ENCODE results near the gene TRHDE. TPM values are rescaled to one million over a fixed set of nuclear protein-coding genes. Genes with fewer than 3 reads are reported as not detected.

TRHDE gene
- total RNA-seq, 2 experiments from 2014 or later: not detected

DNA sequence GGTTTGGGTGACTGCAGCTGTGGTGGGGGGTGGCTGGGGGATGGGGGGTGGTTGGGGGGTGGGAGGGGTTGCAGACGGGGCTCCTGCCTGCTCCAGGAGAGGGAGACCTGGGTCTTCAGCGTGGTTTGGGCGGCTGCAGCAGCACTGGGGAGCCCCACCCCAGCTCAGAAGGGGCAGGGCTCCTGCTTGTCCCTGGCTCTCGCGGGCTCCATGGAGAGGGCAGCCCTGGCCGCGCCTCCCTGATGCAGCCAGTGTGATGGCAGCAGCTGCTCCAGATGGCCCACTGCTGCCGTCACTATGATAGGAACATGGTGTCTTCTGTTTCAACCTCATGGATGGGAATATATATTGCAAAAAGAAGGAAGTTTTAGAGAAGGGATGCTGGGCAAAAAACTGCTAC is 22.9 kb downstream of the TRHDE start:
- DNase-seq (no peak), ATAC-seq (no peak)
- POLR2A ChIA-PET: no interaction called here
- no peaks in the 10 kb centered on the region for H3K4me1 Mint-ChIP-seq
- H3K9me3 Mint-ChIP-seq (ENCODE audit: low read depth): no peaks in the 10 kb centered on the region
- no peak overlapping the region for H3K27ac Mint-ChIP-seq
- no peaks in the 10 kb centered on the region for H3K27me3 Mint-ChIP-seq
- H3K4me3 Mint-ChIP-seq: no peak overlapping the region
- intact Hi-C loops (cut with DNase I, micrococcal nuclease): no loop called here
- CTCF ChIA-PET: no interaction called here
- H3K36me3 Mint-ChIP-seq (ENCODE audit: low read depth): no peaks in the 10 kb centered on the region

DNA sequence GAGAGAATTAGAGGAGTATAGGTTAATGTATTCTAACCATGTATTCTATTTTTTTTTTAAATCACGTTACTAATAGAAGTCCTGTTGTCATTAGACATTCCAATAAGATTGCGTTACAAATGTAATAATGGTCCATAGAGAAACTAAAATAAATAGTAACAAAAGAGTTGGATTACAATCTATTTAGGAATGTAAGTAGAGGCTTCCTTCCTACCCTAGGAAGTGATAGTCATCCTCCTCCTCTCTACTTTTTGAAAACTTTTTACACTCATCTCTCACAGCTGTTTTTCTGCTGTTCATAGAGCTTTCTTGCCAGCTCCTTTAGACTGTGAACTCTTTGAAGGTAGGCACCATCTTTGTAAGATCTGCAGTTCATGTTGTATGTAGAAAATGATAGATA is 23.6 kb downstream of the TRHDE start:
- CTCF ChIA-PET: no interaction called here

DNA sequence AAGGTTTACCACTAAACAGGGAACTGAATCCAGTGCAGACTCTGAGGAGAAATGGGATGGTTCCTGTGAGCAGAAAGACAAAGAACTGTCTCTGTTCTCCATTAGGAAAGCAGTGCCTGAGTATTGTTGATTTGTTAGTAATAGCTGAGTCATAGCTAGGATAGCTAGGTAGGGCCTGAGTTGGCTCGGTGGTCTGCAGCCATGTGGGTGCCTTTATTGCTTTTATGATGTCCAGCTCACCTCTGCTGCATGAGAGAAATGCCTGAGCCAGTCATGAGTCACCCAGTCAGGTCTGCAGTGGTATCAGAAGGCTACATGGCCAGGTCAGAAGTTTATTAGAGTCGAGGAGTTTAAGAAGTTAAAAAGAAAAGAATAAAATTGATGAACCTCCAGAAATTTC is 24.2 kb downstream of the TRHDE start:
- intact Hi-C loops (cut with DNase I, micrococcal nuclease): no loop called here
- no peaks in the 10 kb centered on the region for H3K36me3 Mint-ChIP-seq (ENCODE audit: low read depth)
- no peak overlapping the region for H3K4me3 Mint-ChIP-seq
- H3K9me3 Mint-ChIP-seq (ENCODE audit: low read depth): no peaks in the 10 kb centered on the region
- ChIA-PET CTCF (no interaction called here), POLR2A (no interaction called here)
- ATAC-seq (no peak), DNase-seq (no peak)
- H3K4me1 Mint-ChIP-seq: no peaks in the 10 kb centered on the region
- no peak overlapping the region for H3K27ac Mint-ChIP-seq
- H3K27me3 Mint-ChIP-seq: no peaks in the 10 kb centered on the region

More for the DNA sequence above, 23.6 kb downstream of the TRHDE start:
- POLR2A ChIA-PET: no interaction called here
- ATAC-seq: no peak
- no peaks in the 10 kb centered on the region for H3K9me3 Mint-ChIP-seq (ENCODE audit: low read depth)
- H3K27ac Mint-ChIP-seq: no peak overlapping the region
- H3K4me1 Mint-ChIP-seq: no peaks in the 10 kb centered on the region
- H3K27me3 Mint-ChIP-seq: no peaks in the 10 kb centered on the region
- DNase-seq: no peak
- no peak overlapping the region for H3K4me3 Mint-ChIP-seq
- intact Hi-C loops (cut with DNase I, micrococcal nuclease): no loop called here
- no peaks in the 10 kb centered on the region for H3K36me3 Mint-ChIP-seq (ENCODE audit: low read depth)

- no peaks in the 10 kb centered on the region for H3K27me3 Mint-ChIP-seq
- no peaks in the 10 kb centered on the region for H3K9me3 Mint-ChIP-seq (ENCODE audit: low read depth)
- H3K36me3 Mint-ChIP-seq (ENCODE audit: low read depth): no peaks in the 10 kb centered on the region
- H3K4me3 Mint-ChIP-seq: no peak overlapping the region
- CTCF ChIA-PET: interaction anchor here (0.6 kb wide), 1 partner anchor 14 kb away, joined by 3 read pairs; no protein-coding TSS in a partner anchor
- POLR2A ChIA-PET: no interaction called here
- no peaks in the 10 kb centered on the region for H3K4me1 Mint-ChIP-seq
- intact Hi-C loops (cut with DNase I, micrococcal nuclease): no loop called here
- ATAC-seq: no peak
- no peak overlapping the region for H3K27ac Mint-ChIP-seq
- no peak for DNase-seq
Measured at GRCh38 chr12:72297666-72298065, 25.5 kb downstream of the TRHDE start.

DNA sequence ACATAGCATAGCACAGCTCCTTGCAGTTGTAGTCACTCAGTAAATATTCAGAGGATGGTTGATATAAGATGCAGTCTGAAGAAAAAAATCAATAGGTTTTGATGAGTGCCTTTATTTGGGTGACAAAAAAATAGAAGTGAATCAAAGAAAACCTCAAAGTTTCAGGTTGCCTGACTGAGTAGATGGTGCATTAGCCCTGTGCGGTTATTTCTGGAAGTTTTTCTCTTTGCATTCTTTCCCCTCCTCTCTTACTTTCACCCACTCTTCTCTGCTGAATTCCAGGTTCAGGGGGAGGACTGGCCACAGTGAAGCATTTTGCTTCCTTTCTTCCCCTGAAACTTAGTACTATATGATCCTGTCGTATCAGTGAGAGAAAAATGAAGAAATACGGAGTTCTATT is 28.6 kb downstream of the TRHDE start:
- CTCF ChIA-PET: no interaction called here
- H3K9me3 Mint-ChIP-seq (ENCODE audit: low read depth): no peaks in the 10 kb centered on the region

DNA sequence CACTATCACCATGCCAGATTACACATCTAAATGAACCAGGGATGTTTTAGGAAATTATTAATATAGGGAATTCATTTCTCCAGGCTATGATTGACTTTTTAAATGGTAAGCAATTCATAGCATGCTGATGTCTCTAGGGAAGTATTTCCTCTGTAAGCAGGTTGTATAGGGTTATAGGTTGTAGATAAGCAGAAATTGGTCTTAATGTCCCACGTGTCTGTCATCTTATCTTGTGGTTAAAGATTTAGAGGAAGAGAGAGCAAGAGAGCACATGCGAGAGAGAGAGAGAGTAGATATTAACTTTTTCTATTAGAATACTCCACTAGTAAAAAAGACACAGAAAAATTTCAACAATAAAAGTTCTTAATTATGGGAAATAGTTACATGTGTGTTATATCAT is 32.6 kb downstream of the TRHDE start:
- no peaks in the 10 kb centered on the region for H3K9me3 Mint-ChIP-seq (ENCODE audit: low read depth)
- peaks cover 3% of the 10 kb centered on the region for H3K27me3 Mint-ChIP-seq
- ATAC-seq (no peak), DNase-seq (no peak)
- no peaks in the 10 kb centered on the region for H3K36me3 Mint-ChIP-seq (ENCODE audit: low read depth)
- intact Hi-C loops (cut with DNase I, micrococcal nuclease): no loop called here
- H3K4me1 Mint-ChIP-seq: no peaks in the 10 kb centered on the region
- CTCF ChIA-PET: no interaction called here
- no peak overlapping the region for H3K4me3 Mint-ChIP-seq
- POLR2A ChIA-PET: no interaction called here
- H3K27ac Mint-ChIP-seq: no peak overlapping the region

More for the DNA sequence above, 28.6 kb downstream of the TRHDE start:
- POLR2A ChIA-PET: no interaction called here
- Mint-ChIP-seq H3K4me3 (no peak overlapping the region), H3K27me3 (no peaks in the 10 kb centered on the region), H3K27ac (no peak overlapping the region), H3K4me1 (no peaks in the 10 kb centered on the region), H3K36me3 (ENCODE audit: low read depth) (no peaks in the 10 kb centered on the region)
- intact Hi-C loops (cut with DNase I, micrococcal nuclease): no loop called here
- ATAC-seq (no peak), DNase-seq (no peak)

GRCh38 chr12:72307229-72307628 is 35.1 kb downstream of the TRHDE start:
- intact Hi-C loops (cut with DNase I, micrococcal nuclease): no loop called here
- no peak overlapping the region for H3K27ac Mint-ChIP-seq
- H3K4me1 Mint-ChIP-seq: no peaks in the 10 kb centered on the region
- DNase-seq (no peak), ATAC-seq (no peak)
- no peaks in the 10 kb centered on the region for H3K36me3 Mint-ChIP-seq (ENCODE audit: low read depth)
- H3K4me3 Mint-ChIP-seq: no peak overlapping the region
- no peaks in the 10 kb centered on the region for H3K9me3 Mint-ChIP-seq (ENCODE audit: low read depth)
- ChIA-PET POLR2A (no interaction called here), CTCF (interaction anchor here (0.7 kb wide), 1 partner anchor 654 kb away, joined by 4 read pairs; no protein-coding TSS in a partner anchor)
- H3K27me3 Mint-ChIP-seq: peaks cover 3% of the 10 kb centered on the region

DNA sequence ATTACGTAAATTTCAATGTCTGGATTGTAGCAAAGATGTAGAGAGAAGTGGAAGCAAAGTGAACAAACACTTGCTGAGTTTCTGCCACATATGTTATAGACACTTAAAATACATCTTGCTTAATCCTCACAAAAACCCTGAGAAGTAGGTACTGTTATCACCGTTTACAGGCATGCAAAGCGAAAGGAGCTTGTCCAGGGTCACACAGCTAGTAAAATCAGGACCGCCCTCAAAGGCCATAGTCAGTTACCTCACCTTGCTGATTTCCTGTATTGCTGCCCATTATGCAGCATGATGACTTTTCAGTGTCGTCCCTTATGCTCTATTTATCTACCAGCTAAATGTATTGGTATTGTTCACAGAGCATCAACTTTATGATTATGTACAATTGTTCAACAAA is 39.8 kb downstream of the TRHDE start:
- no peaks in the 10 kb centered on the region for H3K4me1 Mint-ChIP-seq
- DNase-seq (no peak), ATAC-seq (no peak)
- intact Hi-C loops (cut with DNase I, micrococcal nuclease): no loop called here
- ChIA-PET CTCF (no interaction called here), POLR2A (no interaction called here)
- H3K36me3 Mint-ChIP-seq (ENCODE audit: low read depth): no peaks in the 10 kb centered on the region
- H3K4me3 Mint-ChIP-seq: no peak overlapping the region
- H3K9me3 Mint-ChIP-seq (ENCODE audit: low read depth): no peaks in the 10 kb centered on the region
- no peak overlapping the region for H3K27ac Mint-ChIP-seq
- H3K27me3 Mint-ChIP-seq: no peaks in the 10 kb centered on the region

DNA sequence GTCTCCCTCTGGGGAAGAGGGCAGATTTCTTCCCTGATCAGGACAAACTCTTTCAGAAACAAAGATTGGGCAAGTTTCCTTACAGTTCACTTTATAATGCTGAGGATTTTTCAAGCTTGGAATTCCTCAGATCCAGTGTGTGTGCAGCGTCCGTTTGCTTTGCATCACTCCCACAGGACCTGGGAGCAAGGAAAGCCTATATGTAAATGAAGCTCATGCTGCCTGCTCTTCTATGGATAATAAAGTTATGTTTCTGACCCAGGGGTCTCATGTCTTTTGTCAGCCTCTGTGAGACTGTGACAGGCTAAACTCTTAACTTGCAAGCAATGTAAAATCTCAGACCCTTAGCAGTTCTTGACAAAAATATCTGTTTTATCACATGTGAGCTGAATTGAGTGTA is 41.6 kb downstream of the TRHDE start:
- DNase-seq (no peak), ATAC-seq (no peak)
- ChIA-PET CTCF (no interaction called here), POLR2A (no interaction called here)
- no peaks in the 10 kb centered on the region for H3K9me3 Mint-ChIP-seq (ENCODE audit: low read depth)
- no peaks in the 10 kb centered on the region for H3K4me1 Mint-ChIP-seq
- H3K27ac Mint-ChIP-seq: no peak overlapping the region
- H3K4me3 Mint-ChIP-seq: no peak overlapping the region
- no peaks in the 10 kb centered on the region for H3K36me3 Mint-ChIP-seq (ENCODE audit: low read depth)
- intact Hi-C loops (cut with DNase I, micrococcal nuclease): no loop called here
- no peaks in the 10 kb centered on the region for H3K27me3 Mint-ChIP-seq

DNA sequence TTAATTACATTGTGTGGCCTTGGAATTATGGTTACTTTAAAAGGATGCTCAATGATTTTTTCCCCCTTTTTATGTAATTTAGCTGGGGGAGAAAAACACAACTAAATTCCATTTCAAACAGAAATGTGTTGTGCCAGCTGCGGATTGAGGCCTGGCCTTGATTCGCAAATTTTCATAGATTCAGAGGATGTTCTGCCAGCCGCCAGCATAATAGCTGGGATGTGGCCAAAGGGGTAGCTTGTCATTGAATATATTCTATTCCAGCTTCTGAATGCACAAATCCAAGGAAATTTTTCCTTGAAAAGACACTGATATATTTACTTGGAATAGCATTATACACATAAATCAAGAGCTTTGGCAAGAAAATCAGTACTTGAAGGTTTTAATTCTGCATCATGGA is 43.7 kb downstream of the TRHDE start:
- ATAC-seq (no peak), DNase-seq (no peak)
- Mint-ChIP-seq H3K9me3 (ENCODE audit: low read depth) (no peaks in the 10 kb centered on the region), H3K36me3 (ENCODE audit: low read depth) (no peaks in the 10 kb centered on the region), H3K4me3 (no peak overlapping the region), H3K27me3 (no peaks in the 10 kb centered on the region), H3K4me1 (no peaks in the 10 kb centered on the region), H3K27ac (no peak overlapping the region)
- ChIA-PET POLR2A (no interaction called here), CTCF (interaction anchor here (0.6 kb wide), 1 partner anchor 884 kb away, joined by 3 read pairs; no protein-coding TSS in a partner anchor)
- intact Hi-C loops (cut with DNase I, micrococcal nuclease): no loop called here

DNA sequence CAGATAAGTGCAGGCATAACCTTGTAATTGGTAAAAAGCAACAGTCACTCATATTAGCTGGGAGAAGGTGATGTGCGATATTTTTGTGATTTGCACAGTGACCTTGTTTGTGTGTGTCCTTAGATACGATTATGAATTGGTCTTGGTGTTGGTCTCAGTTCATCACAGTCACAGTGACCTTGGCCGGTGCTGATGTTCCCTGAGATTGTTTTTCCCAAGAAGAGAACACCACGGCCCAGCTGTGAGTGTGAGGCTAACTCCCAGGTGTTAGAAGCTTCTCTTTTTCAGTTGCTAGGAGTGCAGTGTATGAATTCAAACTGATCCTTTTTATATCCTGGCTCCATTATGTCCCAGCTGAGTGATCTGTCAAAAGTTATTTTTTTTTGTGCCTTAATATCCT is 46.2 kb downstream of the TRHDE start:
- H3K27me3 Mint-ChIP-seq: no peaks in the 10 kb centered on the region
- no peak for DNase-seq
- POLR2A ChIA-PET: no interaction called here
- no peaks in the 10 kb centered on the region for H3K9me3 Mint-ChIP-seq (ENCODE audit: low read depth)
- H3K4me1 Mint-ChIP-seq: no peaks in the 10 kb centered on the region
- no peaks in the 10 kb centered on the region for H3K36me3 Mint-ChIP-seq (ENCODE audit: low read depth)
- CTCF ChIA-PET: interaction anchor here (1.1 kb wide), 1 partner anchor 12 kb away, joined by 3 read pairs; no protein-coding TSS in a partner anchor
- intact Hi-C loops (cut with DNase I, micrococcal nuclease): no loop called here
- H3K27ac Mint-ChIP-seq: no peak overlapping the region
- no peak overlapping the region for H3K4me3 Mint-ChIP-seq
- ATAC-seq: no peak

DNA sequence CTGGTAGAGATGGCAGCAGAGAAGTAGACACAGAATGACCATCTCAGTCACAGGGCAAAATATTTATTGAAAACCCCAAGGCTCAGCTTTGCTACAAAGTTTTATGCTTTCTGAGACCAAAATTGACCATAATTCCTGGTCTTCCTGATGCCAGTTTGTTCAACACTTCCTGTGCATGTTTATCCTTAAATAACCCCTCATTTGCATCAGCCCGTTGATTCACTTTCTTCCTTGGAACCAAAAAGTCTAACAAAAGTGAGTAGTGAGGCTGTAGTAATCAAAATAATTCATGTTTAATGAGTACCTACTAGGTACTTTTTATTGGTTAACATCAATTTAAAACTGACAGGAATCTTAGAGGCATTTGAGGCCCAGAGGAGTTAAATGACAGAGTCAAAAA is 51.7 kb downstream of the TRHDE start:
- intact Hi-C loops (cut with DNase I, micrococcal nuclease): no loop called here
- ATAC-seq (no peak), DNase-seq (no peak)
- ChIA-PET POLR2A (no interaction called here), CTCF (no interaction called here)
- no peaks in the 10 kb centered on the region for H3K36me3 Mint-ChIP-seq (ENCODE audit: low read depth)
- H3K4me1 Mint-ChIP-seq: no peaks in the 10 kb centered on the region
- H3K27ac Mint-ChIP-seq: no peak overlapping the region
- no peaks in the 10 kb centered on the region for H3K9me3 Mint-ChIP-seq (ENCODE audit: low read depth)
- no peak overlapping the region for H3K4me3 Mint-ChIP-seq
- H3K27me3 Mint-ChIP-seq: no peaks in the 10 kb centered on the region

- POLR2A ChIA-PET: no interaction called here
- DNase-seq (no peak), ATAC-seq (no peak)
- CTCF ChIA-PET: interaction anchor here (0.6 to 0.7 kb wide), 3 partner anchors 12 to 80 kb away, joined by 3 read pairs; no protein-coding TSS in a partner anchor
- Mint-ChIP-seq H3K27ac (no peak overlapping the region), H3K4me3 (no peak overlapping the region), H3K27me3 (no peaks in the 10 kb centered on the region), H3K36me3 (ENCODE audit: low read depth) (no peaks in the 10 kb centered on the region), H3K9me3 (ENCODE audit: low read depth) (no peaks in the 10 kb centered on the region), H3K4me1 (no peaks in the 10 kb centered on the region)
- intact Hi-C loops (cut with DNase I, micrococcal nuclease): no loop called here
Measured at GRCh38 chr12:72330301-72330700, 58.1 kb downstream of the TRHDE start.

Data from activated CD4-positive, alpha-beta T cell treated with anti-CD3 and anti-CD28 coated beads for 36 hours (primary cell).